Measurements from ENCODE around the gene PPP2R5A.

DNA sequence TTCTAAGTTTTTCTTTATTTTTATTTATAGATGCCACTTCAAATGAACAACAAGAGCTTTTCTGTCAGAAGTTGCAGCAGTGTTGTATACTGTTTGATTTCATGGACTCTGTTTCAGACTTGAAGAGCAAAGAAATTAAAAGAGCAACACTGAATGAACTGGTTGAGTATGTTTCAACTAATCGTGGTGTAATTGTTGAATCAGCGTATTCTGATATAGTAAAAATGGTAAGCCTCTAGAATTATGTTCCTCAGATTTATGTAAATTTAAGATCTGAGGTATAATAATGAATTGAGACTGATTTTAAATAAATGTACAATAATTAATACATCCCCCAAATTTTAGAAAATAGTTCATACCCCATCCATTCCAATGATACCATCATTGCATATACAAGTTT lies 43.9 kb downstream of the PPP2R5A start:
- TF ChIP-seq EGR1 (IDR thresholded peaks at IDR 0.05) (no peak), EP300 (IDR thresholded peaks at IDR 0.05; ENCODE audit: borderline replicate concordance) (no peak), TAF1 (IDR thresholded peaks at IDR 0.05; ENCODE audit: low read depth) (no peak), CREB1 (IDR thresholded peaks at IDR 0.05; ENCODE audit: low read depth) (no peak)
- TF ChIP-seq, protein P1, sequence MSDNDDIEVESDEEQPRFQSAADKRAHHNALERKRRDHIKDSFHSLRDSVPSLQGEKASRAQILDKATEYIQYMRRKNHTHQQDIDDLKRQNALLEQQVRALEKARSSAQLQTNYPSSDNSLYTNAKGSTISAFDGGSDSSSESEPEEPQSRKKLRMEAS (IDR thresholded peaks at IDR 0.05), result no peak
- TF ChIP-seq, protein P2, sequence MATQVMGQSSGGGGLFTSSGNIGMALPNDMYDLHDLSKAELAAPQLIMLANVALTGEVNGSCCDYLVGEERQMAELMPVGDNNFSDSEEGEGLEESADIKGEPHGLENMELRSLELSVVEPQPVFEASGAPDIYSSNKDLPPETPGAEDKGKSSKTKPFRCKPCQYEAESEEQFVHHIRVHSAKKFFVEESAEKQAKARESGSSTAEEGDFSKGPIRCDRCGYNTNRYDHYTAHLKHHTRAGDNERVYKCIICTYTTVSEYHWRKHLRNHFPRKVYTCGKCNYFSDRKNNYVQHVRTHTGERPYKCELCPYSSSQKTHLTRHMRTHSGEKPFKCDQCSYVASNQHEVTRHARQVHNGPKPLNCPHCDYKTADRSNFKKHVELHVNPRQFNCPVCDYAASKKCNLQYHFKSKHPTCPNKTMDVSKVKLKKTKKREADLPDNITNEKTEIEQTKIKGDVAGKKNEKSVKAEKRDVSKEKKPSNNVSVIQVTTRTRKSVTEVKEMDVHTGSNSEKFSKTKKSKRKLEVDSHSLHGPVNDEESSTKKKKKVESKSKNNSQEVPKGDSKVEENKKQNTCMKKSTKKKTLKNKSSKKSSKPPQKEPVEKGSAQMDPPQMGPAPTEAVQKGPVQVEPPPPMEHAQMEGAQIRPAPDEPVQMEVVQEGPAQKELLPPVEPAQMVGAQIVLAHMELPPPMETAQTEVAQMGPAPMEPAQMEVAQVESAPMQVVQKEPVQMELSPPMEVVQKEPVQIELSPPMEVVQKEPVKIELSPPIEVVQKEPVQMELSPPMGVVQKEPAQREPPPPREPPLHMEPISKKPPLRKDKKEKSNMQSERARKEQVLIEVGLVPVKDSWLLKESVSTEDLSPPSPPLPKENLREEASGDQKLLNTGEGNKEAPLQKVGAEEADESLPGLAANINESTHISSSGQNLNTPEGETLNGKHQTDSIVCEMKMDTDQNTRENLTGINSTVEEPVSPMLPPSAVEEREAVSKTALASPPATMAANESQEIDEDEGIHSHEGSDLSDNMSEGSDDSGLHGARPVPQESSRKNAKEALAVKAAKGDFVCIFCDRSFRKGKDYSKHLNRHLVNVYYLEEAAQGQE (IDR thresholded peaks at IDR 0.05; ENCODE audit: low read depth), result no peak
